Smooth muscle cell (in vitro differentiated cells): ENCODE measurements around the gene PIPOX. TPM values are rescaled to one million over a fixed set of nuclear protein-coding genes. Genes with fewer than 3 reads are reported as not detected.

ENCODE experiments used
- DNase-seq: peaks from one replicate; lab custom pipeline; 2025; ENCODE audit not compliant: unreplicated experiment; lab: John Stamatoyannopoulos, UW
- H2AFZ ChIP-seq: fragments of 200-600 bp; sonication (generic); 2 replicates; pipeline ENCODE4 v1.6.0; 2016; ENCODE audit warnings: antibody characterized with exemption, low read depth, mild to moderate bottlenecking
- H3F3A ChIP-seq: fragments of 200-600 bp; sonication (generic); 2 replicates; pipeline ENCODE4 v1.6.0; 2017; ENCODE audit warnings: antibody characterized with exemption, low read depth
- H3K27ac ChIP-seq: fragments of 200-600 bp; sonication (generic); 2 replicates; pipeline ENCODE4 v1.5.1; 2016; ENCODE audit warnings: low read depth, mild to moderate bottlenecking
- H3K27me3 ChIP-seq: fragments of 200-600 bp; sonication (generic); 2 replicates; pipeline ENCODE4 v1.6.1; 2016; ENCODE audit warnings: low read depth, mild to moderate bottlenecking
- H3K36me3 ChIP-seq: fragments of 200-600 bp; sonication (generic); 2 replicates; pipeline ENCODE4 v1.5.1; 2016; ENCODE audit warnings: low read depth
- H3K4me1 ChIP-seq: fragments of 200-600 bp; sonication (generic); 2 replicates; pipeline ENCODE4 v1.5.1; 2016; ENCODE audit warnings: low read depth
- H3K4me2 ChIP-seq: fragments of 200-600 bp; sonication (generic); 2 replicates; pipeline ENCODE4 v1.6.0; 2016; ENCODE audit warnings: mild to moderate bottlenecking
- H3K4me3 ChIP-seq: fragments of 200-600 bp; sonication (generic); 2 replicates; pipeline ENCODE4 v1.5.1; 2016; ENCODE audit warnings: mild to moderate bottlenecking
- H3K79me2 ChIP-seq: fragments of 200-600 bp; sonication (generic); 2 replicates; pipeline ENCODE4 v1.6.0; 2016; ENCODE audit warnings: low read depth, mild to moderate bottlenecking
- H3K9ac ChIP-seq: fragments of 200-600 bp; sonication (generic); 2 replicates; pipeline ENCODE4 v1.6.0; 2016; ENCODE audit warnings: low read depth
- H3K9me3 ChIP-seq: fragments of 200-600 bp; sonication (generic); replicated peaks from 2 replicates; pipeline ENCODE4 v1.5.1; 2016; ENCODE audit warnings: low read depth
- H4K20me1 ChIP-seq: fragments of 200-600 bp; sonication (generic); 2 replicates; pipeline ENCODE4 v1.6.0; 2016; ENCODE audit warnings: low read depth
- CTCF ChIP-seq: fragments of 200-600 bp; sonication (generic); IDR thresholded peaks from 2 replicates; pipeline ENCODE4 v1.5.1; 2017; ENCODE audit warnings: borderline replicate concordance, mild to moderate bottlenecking, antibody characterized with exemption; ENCODE audit not compliant: insufficient read depth, poor library complexity, severe bottlenecking
- WGBS: methylation state at CpG from one replicate; pipeline ENCODE4 v1.1.7; 2016; ENCODE audit warnings: low lambda C conversion rate; 5-methylcytosine and 5-hydroxymethylcytosine counted together
- polyA plus RNA-seq: library from polyadenylated mRNA; unstranded; fragments of >200 nt; fragmentation: Nextera tagmentation; extraction: Ambion mirVana; gene quantifications from 2 replicates; pipeline ENCODE4 v1.2.1, GENCODE V29; 2016
- total RNA-seq: library from RNA; depleted of rRNA; stranded (reverse); fragments of >200 nt; gene quantifications from 2 replicates; pipeline ENCODE4 v1.2.3, GENCODE V29; 2014

PIPOX gene
- total and polyA plus RNA-seq, 2 experiments from 2014 or later: 0.63 to 1.3 TPM

- H3K4me3 ChIP-seq: no peak overlapping the region
- no peaks in the 10 kb centered on the region for H4K20me1 ChIP-seq
- no peaks in the 10 kb centered on the region for H3K36me3 ChIP-seq
- 66% methylated on average over 7 of the region's 7 CpGs for WGBS
- no peak overlapping the region for H2AFZ ChIP-seq
- no peak overlapping the region for H3K9ac ChIP-seq
- H3K4me1 ChIP-seq: peaks cover 32% of the 10 kb centered on the region
- DNase-seq: no peak
- TF ChIP-seq CTCF: no peak
- no peaks in the 10 kb centered on the region for H3K79me2 ChIP-seq
- H3K27me3 ChIP-seq: no peaks in the 10 kb centered on the region
- peaks cover 4% of the 10 kb centered on the region for H3F3A ChIP-seq
- H3K27ac ChIP-seq: no peak overlapping the region
- no peaks in the 10 kb centered on the region for H3K9me3 ChIP-seq
- H3K4me2 ChIP-seq: no peak overlapping the region
These were observed 3.0 kb downstream of the PIPOX start for GRCh38 chr17:29045734-29046472.

- TF ChIP-seq CTCF: no peak
- no peak for DNase-seq
- 86% methylated on average over 5 of the region's 5 CpGs for WGBS
- no peaks in the 10 kb centered on the region for H4K20me1 ChIP-seq
- H3K27me3 ChIP-seq: no peaks in the 10 kb centered on the region
- H3K9me3 ChIP-seq: no peaks in the 10 kb centered on the region
- peaks cover 32% of the 10 kb centered on the region for H3K4me1 ChIP-seq
- no peaks in the 10 kb centered on the region for H3K36me3 ChIP-seq
- H3K79me2 ChIP-seq: no peaks in the 10 kb centered on the region
- H3K4me3 ChIP-seq: no peak overlapping the region
- H3K9ac ChIP-seq: no peak overlapping the region
- no peak overlapping the region for H3K4me2 ChIP-seq
- no peaks in the 10 kb centered on the region for H3F3A ChIP-seq
- no peak overlapping the region for H2AFZ ChIP-seq
- H3K27ac ChIP-seq: no peak overlapping the region
These were observed 3.5 kb downstream of the PIPOX start for GRCh38 chr17:29046473-29046839.

GRCh38 chr17:29048440-29049368 lies 5.8 kb downstream of the PIPOX start:
- no peak for TF ChIP-seq CTCF
- H3K4me1 ChIP-seq: peaks cover 16% of the 10 kb centered on the region
- H4K20me1 ChIP-seq: no peaks in the 10 kb centered on the region
- WGBS: 47% methylated on average over 10 of the region's 10 CpGs
- no peak for DNase-seq
- no peaks in the 10 kb centered on the region for H3K79me2 ChIP-seq
- H3K9me3 ChIP-seq: no peaks in the 10 kb centered on the region
- peak overlapping the region; percentile 8 for H3K4me2 ChIP-seq
- no peaks in the 10 kb centered on the region for H3K27me3 ChIP-seq
- H3F3A ChIP-seq: no peaks in the 10 kb centered on the region
- no peak overlapping the region for H2AFZ ChIP-seq
- H3K9ac ChIP-seq: no peak overlapping the region
- H3K36me3 ChIP-seq: no peaks in the 10 kb centered on the region
- no peak overlapping the region for H3K27ac ChIP-seq
- no peak overlapping the region for H3K4me3 ChIP-seq
